Measurements from ENCODE around the gene B9D2.

The B9D2 gene

GRCh38 chr19:41308450-41309179 lies 55.3 kb downstream of the B9D2 start (continued):
- TF ChIP-seq PATZ1 (tag by site-specific recombination; IDR thresholded peaks at IDR 0.05) (peak; percentile 47; the same call in 1 of the 2 replicates), ZNF785 (tag by site-specific recombination; IDR thresholded peaks at IDR 0.05) (no peak), ZNF501 (tag by site-specific recombination; IDR thresholded peaks at IDR 0.05) (0 out of 2 replicates have a peak, but pooled peaks have one; percentile 65), ZNF426 (tag by site-specific recombination; IDR thresholded peaks at IDR 0.05) (no peak), MZF1 (tag by site-specific recombination; IDR thresholded peaks at IDR 0.05; ENCODE audit: borderline replicate concordance) (peak; percentile 83), ZNF302 (tag by site-specific recombination; IDR thresholded peaks at IDR 0.05; ENCODE audit: low read depth) (no peak), OSR2 (tag by site-specific recombination; IDR thresholded peaks at IDR 0.05) (no peak), ZEB2 (tag by site-specific recombination; IDR thresholded peaks at IDR 0.05) (0 out of 2 replicates have a peak, but pooled peaks have one; percentile 13), ZXDB (tag by site-specific recombination; IDR thresholded peaks at IDR 0.05) (no peak; the same call in 1 of the 2 replicates), KLF1 (tag by site-specific recombination; IDR thresholded peaks at IDR 0.05) (no peak), ZNF324 (tag by site-specific recombination; IDR thresholded peaks at IDR 0.05) (no peak), ZFP37 (tag by site-specific recombination; IDR thresholded peaks at IDR 0.05) (peak; percentile 70; the same call in 1 of the 2 replicates), ZNF202 (tag by site-specific recombination; IDR thresholded peaks at IDR 0.05; ENCODE audit: borderline replicate concordance) (no peak), ZNF654 (tag by site-specific recombination; IDR thresholded peaks at IDR 0.05; ENCODE audit: low read depth) (peak; percentile 96), ZBTB1 (tag by site-specific recombination; IDR thresholded peaks at IDR 0.05) (no peak), ZSCAN30 (tag by site-specific recombination; IDR thresholded peaks at IDR 0.05) (0 out of 2 replicates have a peak, but pooled peaks have one; percentile 25), ZNF335 (tag by site-specific recombination; conservative IDR thresholded peaks at IDR 0.05) (peak; percentile 55), GFI1B (tag by site-specific recombination; IDR thresholded peaks at IDR 0.05) (no peak), ZNF266 (tag by site-specific recombination; IDR thresholded peaks at IDR 0.05; ENCODE audit: low read depth) (no peak), ZNF366 (tag by site-specific recombination; conservative IDR thresholded peaks at IDR 0.05) (0 out of 2 replicates have a peak, but pooled peaks have one; percentile 10), PRDM2 (tag by site-specific recombination; IDR thresholded peaks at IDR 0.05; ENCODE audit: borderline replicate concordance) (no peak), ZNF112 (tag by site-specific recombination; IDR thresholded peaks at IDR 0.05) (no peak), ZNF394 (tag by site-specific recombination; IDR thresholded peaks at IDR 0.05; ENCODE audit: borderline replicate concordance) (no peak; the same call in 1 of the 2 replicates), ZIC2 (tag by site-specific recombination; IDR thresholded peaks at IDR 0.05) (no peak), FEZF1 (tag by site-specific recombination; IDR thresholded peaks at IDR 0.05) (no peak), ZNF707 (tag by site-specific recombination; IDR thresholded peaks at IDR 0.05) (no peak), ZNF692 (tag by site-specific recombination; IDR thresholded peaks at IDR 0.05) (peak; percentile 36; the same call in 1 of the 2 replicates), ZNF639 (tag by site-specific recombination; IDR thresholded peaks at IDR 0.05) (no peak)
